ENCODE results near the gene MOG. TPM values are rescaled to one million over a fixed set of nuclear protein-coding genes. Genes with fewer than 3 reads are reported as not detected.
A peak's percentile ranks its signal among the peaks of the same experiment; 100 is the strongest.

Gene MOG
- total and polyA plus RNA-seq, 4 donors, result not detected

- Histone ChIP-seq H3K27ac (ENCODE audit: low read depth in 1 of 2, low read length in 2 of 2) (peak overlapping the region; percentile 64 to 76), H3K36me3 (ENCODE audit: control insufficient read depth in 4 of 4, insufficient read depth in 3 of 4, low read depth in 1 of 4, low read length in 3 of 4) (no peaks in the 10 kb centered on the region), H3K9ac (ENCODE audit: low read depth in 1 of 2, low read length in 2 of 2) (no peak overlapping the region), H3K27me3 (ENCODE audit: control insufficient read depth in 4 of 4, insufficient read depth in 4 of 4, low read length in 3 of 4) (peaks cover 0 to 24% (median 0%) of the 10 kb centered on the region in 4 donors), H3K9me3 (ENCODE audit: control insufficient read depth in 4 of 4, low read length in 3 of 4) (no peaks in the 10 kb centered on the region), H3K4me1 (ENCODE audit: control insufficient read depth in 4 of 4, insufficient read depth in 4 of 4, low read length in 3 of 4) (peaks cover 7 to 25% (median 14%) of the 10 kb centered on the region in 4 donors), H3K4me3 (ENCODE audit: low read depth in 1 of 3, low read length in 3 of 3) (peak overlapping the region; percentile 43 to 60 (median 54))
- TF ChIP-seq GABPA (IDR thresholded peaks at IDR 0.05 in 1 of 2, conservative IDR thresholded peaks at IDR 0.05 in 1 of 2), result no peak
- peak; percentile 35 for TF ChIP-seq CTCF (IDR thresholded peaks at IDR 0.05; ENCODE audit: low read depth, low read length, missing input control)
- TF ChIP-seq RAD21 (IDR thresholded peaks at IDR 0.05), result peak; percentile 32 to 59
- WGBS, result 5% methylated on average over 32 of the region's 32 CpGs
- DNase-seq (ENCODE audit: low spot score), result peak; percentile 54
Observed at GRCh38 chr6:29628419-29629281, 28.2 kb upstream of the MOG start.

- peaks cover 7 to 25% (median 14%) of the 10 kb centered on the region in 4 donors for H3K4me1 ChIP-seq (ENCODE audit: control insufficient read depth in 4 of 4, insufficient read depth in 4 of 4, low read length in 3 of 4)
Observed at GRCh38 chr6:29629571-29629970, 27.3 kb upstream of the MOG start.

GRCh38 chr6:29630315-29630714, 26.6 kb upstream of the MOG start:
- H3K36me3 ChIP-seq (ENCODE audit: control insufficient read depth in 4 of 4, insufficient read depth in 3 of 4, low read depth in 1 of 4, low read length in 3 of 4), result no peaks in the 10 kb centered on the region
- H3K4me3 ChIP-seq (ENCODE audit: low read depth in 1 of 3, low read length in 3 of 3), result no peak overlapping the region
- H3K9ac ChIP-seq (ENCODE audit: low read depth in 1 of 2, low read length in 2 of 2), result no peak overlapping the region
- no peak for DNase-seq (ENCODE audit: low spot score)
- no peaks in the 10 kb centered on the region for H3K9me3 ChIP-seq (ENCODE audit: control insufficient read depth in 4 of 4, low read length in 3 of 4)
- H3K27ac ChIP-seq (ENCODE audit: low read depth in 1 of 2, low read length in 2 of 2), result no peak overlapping the region
- TF ChIP-seq JUND (IDR thresholded peaks at IDR 0.05) (no peak), NR2F2 (IDR thresholded peaks at IDR 0.05) (no peak), YY1 (IDR thresholded peaks at IDR 0.05) (no peak), RXRA (IDR thresholded peaks at IDR 0.05) (no peak), HNF4A (conservative IDR thresholded peaks at IDR 0.05) (no peak), HNF4G (IDR thresholded peaks at IDR 0.05) (no peak), MAX (IDR thresholded peaks at IDR 0.05) (no peak)
- peaks cover 0 to 27% (median 1%) of the 10 kb centered on the region in 4 donors for H3K27me3 ChIP-seq (ENCODE audit: control insufficient read depth in 4 of 4, insufficient read depth in 4 of 4, low read length in 3 of 4)
- peaks cover 7 to 25% (median 14%) of the 10 kb centered on the region in 4 donors for H3K4me1 ChIP-seq (ENCODE audit: control insufficient read depth in 4 of 4, insufficient read depth in 4 of 4, low read length in 3 of 4)
- WGBS, result 57% methylated on average over 9 of the region's 9 CpGs

More at GRCh38 chr6:29629571-29629970, 27.3 kb upstream of the MOG start:
- TF ChIP-seq RAD21 (IDR thresholded peaks at IDR 0.05), result no peak
- no peak for TF ChIP-seq ATF3 (IDR thresholded peaks at IDR 0.05)
- no peak for TF ChIP-seq FOXA2 (IDR thresholded peaks at IDR 0.05)
- no peak for TF ChIP-seq RXRA (IDR thresholded peaks at IDR 0.05)
- TF ChIP-seq YY1 (IDR thresholded peaks at IDR 0.05), result no peak
- Histone ChIP-seq H3K27ac (ENCODE audit: low read depth in 1 of 2, low read length in 2 of 2) (no peak overlapping the region), H3K9ac (ENCODE audit: low read depth in 1 of 2, low read length in 2 of 2) (no peak overlapping the region), H3K27me3 (ENCODE audit: control insufficient read depth in 4 of 4, insufficient read depth in 4 of 4, low read length in 3 of 4) (peaks cover 0 to 25% (median 1%) of the 10 kb centered on the region in 4 donors), H3K4me3 (ENCODE audit: low read depth in 1 of 3, low read length in 3 of 3) (no peak overlapping the region), H3K36me3 (ENCODE audit: control insufficient read depth in 4 of 4, insufficient read depth in 3 of 4, low read depth in 1 of 4, low read length in 3 of 4) (no peaks in the 10 kb centered on the region), H3K9me3 (ENCODE audit: control insufficient read depth in 4 of 4, low read length in 3 of 4) (no peaks in the 10 kb centered on the region)
- DNase-seq (ENCODE audit: low spot score), result no peak
- WGBS, result 68% methylated on average over 2 of the region's 2 CpGs

Measured in liver (tissue), 9 donors.